ENCODE measurements around the gene NAT8. TPM values are rescaled to one million over a fixed set of nuclear protein-coding genes. Genes with fewer than 3 reads are reported as not detected.

Gene NAT8
- total and polyA plus RNA-seq, 2 of the 13 experiments (the other 11 are each of a cell fraction or from before 2014, with no cell fraction given), result 1.9 to 12.9 TPM

DNA sequence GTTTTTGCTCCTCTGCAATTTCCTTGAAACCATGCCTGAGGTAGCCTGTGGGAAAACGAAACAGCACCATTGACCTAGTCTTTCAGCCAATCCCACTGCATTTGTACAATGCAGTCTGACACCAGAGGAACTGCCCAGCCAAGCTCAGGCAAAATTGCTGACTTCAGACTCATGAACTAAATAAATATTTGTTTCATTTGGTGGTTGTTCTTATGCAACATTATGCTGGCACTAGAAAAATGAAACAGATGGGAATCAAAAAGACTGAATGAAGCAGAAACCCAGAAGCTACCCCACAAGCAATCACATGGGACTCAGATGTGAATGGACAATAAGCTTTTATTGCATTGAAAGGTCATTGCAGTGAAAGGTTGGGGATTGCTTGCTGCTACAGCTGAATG, 1.7 kb downstream of the NAT8 start (continued):
- TF ChIP-seq NFYC (CRISPR knock-in tag; IDR thresholded peaks at IDR 0.05) (no peak), SP140L (CRISPR knock-in tag; IDR thresholded peaks at IDR 0.05; ENCODE audit: borderline replicate concordance) (no peak), ZNF607 (CRISPR knock-in tag; IDR thresholded peaks at IDR 0.05; ENCODE audit: borderline replicate concordance) (no peak), HNRNPLL (IDR thresholded peaks at IDR 0.05; ENCODE audit: low read depth, low read length, poor library complexity, severe bottlenecking) (no peak), ARID2 (CRISPR knock-in tag; IDR thresholded peaks at IDR 0.05; ENCODE audit: borderline replicate concordance) (no peak), CEBPG (CRISPR knock-in tag; IDR thresholded peaks at IDR 0.05) (0 out of 2 replicates have a peak, but pooled peaks have one; percentile 13), ZNF282 (IDR thresholded peaks at IDR 0.05; ENCODE audit: partially characterized antibody) (no peak), ZNF160 (CRISPR knock-in tag; IDR thresholded peaks at IDR 0.05) (no peak), AGO2 (optimal IDR thresholded peaks at IDR 0.05; ENCODE audit: low read depth, low read length) (no peak), ZNF451 (CRISPR knock-in tag; IDR thresholded peaks at IDR 0.05) (no peak), ZNF230 (CRISPR knock-in tag; IDR thresholded peaks at IDR 0.05) (no peak), MAFK (conservative IDR thresholded peaks at IDR 0.05 in 1 of 2, IDR thresholded peaks at IDR 0.05 in 1 of 2; ENCODE audit: low read length in 2 of 2) (peak; percentile 80 to 90), MAFF (IDR thresholded peaks at IDR 0.05; ENCODE audit: low read depth, low read length) (peak; percentile 86), YY1 (IDR thresholded peaks at IDR 0.05; ENCODE audit: insufficient read depth, insufficient replicate concordance, low read depth, low read length) (no peak), MAFG (CRISPR knock-in tag; IDR thresholded peaks at IDR 0.05) (no peak), ZNF224 (CRISPR knock-in tag; IDR thresholded peaks at IDR 0.05) (no peak), GATAD1 (CRISPR knock-in tag; IDR thresholded peaks at IDR 0.05) (no peak)
- TF ChIP-seq, protein P1, sequence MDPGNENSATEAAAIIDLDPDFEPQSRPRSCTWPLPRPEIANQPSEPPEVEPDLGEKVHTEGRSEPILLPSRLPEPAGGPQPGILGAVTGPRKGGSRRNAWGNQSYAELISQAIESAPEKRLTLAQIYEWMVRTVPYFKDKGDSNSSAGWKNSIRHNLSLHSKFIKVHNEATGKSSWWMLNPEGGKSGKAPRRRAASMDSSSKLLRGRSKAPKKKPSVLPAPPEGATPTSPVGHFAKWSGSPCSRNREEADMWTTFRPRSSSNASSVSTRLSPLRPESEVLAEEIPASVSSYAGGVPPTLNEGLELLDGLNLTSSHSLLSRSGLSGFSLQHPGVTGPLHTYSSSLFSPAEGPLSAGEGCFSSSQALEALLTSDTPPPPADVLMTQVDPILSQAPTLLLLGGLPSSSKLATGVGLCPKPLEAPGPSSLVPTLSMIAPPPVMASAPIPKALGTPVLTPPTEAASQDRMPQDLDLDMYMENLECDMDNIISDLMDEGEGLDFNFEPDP (CRISPR knock-in tag; conservative IDR thresholded peaks at IDR 0.05), result no peak
- TF ChIP-seq, protein P2, sequence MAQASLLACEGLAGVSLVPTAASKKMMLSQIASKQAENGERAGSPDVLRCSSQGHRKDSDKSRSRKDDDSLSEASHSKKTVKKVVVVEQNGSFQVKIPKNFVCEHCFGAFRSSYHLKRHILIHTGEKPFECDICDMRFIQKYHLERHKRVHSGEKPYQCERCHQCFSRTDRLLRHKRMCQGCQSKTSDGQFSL (CRISPR knock-in tag; IDR thresholded peaks at IDR 0.05), result no peak
- TF ChIP-seq, protein P3, sequence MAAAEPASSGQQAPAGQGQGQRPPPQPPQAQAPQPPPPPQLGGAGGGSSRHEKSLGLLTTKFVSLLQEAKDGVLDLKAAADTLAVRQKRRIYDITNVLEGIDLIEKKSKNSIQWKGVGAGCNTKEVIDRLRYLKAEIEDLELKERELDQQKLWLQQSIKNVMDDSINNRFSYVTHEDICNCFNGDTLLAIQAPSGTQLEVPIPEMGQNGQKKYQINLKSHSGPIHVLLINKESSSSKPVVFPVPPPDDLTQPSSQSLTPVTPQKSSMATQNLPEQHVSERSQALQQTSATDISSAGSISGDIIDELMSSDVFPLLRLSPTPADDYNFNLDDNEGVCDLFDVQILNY (CRISPR knock-in tag; conservative IDR thresholded peaks at IDR 0.05), result no peak
- TF ChIP-seq, protein P4, sequence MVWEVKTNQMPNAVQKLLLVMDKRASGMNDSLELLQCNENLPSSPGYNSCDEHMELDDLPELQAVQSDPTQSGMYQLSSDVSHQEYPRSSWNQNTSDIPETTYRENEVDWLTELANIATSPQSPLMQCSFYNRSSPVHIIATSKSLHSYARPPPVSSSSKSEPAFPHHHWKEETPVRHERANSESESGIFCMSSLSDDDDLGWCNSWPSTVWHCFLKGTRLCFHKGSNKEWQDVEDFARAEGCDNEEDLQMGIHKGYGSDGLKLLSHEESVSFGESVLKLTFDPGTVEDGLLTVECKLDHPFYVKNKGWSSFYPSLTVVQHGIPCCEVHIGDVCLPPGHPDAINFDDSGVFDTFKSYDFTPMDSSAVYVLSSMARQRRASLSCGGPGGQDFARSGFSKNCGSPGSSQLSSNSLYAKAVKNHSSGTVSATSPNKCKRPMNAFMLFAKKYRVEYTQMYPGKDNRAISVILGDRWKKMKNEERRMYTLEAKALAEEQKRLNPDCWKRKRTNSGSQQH (CRISPR knock-in tag; IDR thresholded peaks at IDR 0.05; ENCODE audit: low read depth), result peak; percentile 34; the same call in 1 of the 2 replicates
- TF ChIP-seq, protein P5, sequence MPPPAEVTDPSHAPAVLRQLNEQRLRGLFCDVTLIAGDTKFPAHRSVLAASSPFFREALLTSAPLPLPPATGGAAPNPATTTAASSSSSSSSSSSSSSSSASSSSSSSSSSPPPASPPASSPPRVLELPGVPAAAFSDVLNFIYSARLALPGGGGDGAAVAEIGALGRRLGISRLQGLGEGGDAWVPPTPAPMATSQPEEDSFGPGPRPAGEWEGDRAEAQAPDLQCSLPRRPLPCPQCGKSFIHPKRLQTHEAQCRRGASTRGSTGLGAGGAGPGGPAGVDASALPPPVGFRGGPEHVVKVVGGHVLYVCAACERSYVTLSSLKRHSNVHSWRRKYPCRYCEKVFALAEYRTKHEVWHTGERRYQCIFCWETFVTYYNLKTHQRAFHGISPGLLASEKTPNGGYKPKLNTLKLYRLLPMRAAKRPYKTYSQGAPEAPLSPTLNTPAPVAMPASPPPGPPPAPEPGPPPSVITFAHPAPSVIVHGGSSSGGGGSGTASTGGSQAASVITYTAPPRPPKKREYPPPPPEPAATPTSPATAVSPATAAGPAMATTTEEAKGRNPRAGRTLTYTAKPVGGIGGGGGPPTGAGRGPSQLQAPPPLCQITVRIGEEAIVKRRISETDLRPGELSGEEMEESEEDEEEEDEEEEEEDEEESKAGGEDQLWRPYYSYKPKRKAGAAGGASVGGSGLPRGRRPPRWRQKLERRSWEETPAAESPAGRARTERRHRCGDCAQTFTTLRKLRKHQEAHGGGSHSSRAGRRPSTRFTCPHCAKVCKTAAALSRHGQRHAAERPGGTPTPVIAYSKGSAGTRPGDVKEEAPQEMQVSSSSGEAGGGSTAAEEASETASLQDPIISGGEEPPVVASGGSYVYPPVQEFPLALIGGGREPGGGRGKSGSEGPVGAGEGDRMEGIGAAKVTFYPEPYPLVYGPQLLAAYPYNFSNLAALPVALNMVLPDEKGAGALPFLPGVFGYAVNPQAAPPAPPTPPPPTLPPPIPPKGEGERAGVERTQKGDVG (CRISPR knock-in tag; IDR thresholded peaks at IDR 0.05; ENCODE audit: borderline replicate concordance), result no peak
- TF ChIP-seq, protein P6, sequence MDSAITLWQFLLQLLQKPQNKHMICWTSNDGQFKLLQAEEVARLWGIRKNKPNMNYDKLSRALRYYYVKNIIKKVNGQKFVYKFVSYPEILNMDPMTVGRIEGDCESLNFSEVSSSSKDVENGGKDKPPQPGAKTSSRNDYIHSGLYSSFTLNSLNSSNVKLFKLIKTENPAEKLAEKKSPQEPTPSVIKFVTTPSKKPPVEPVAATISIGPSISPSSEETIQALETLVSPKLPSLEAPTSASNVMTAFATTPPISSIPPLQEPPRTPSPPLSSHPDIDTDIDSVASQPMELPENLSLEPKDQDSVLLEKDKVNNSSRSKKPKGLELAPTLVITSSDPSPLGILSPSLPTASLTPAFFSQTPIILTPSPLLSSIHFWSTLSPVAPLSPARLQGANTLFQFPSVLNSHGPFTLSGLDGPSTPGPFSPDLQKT (CRISPR knock-in tag; IDR thresholded peaks at IDR 0.05; ENCODE audit: borderline replicate concordance), result no peak
